Astrocyte of the hippocampus (primary cell): ENCODE measurements around the gene HEXB.
"Not testable (repeated sequence)": the region's sequence is repeated elsewhere in the genome, so short reads cannot be mapped to it uniquely, and the experiment has no call there.

ENCODE experiments used
- DNase-seq: peaks from one replicate; pipeline ENCODE4 v3.0.0; 2011; ENCODE audit warnings: low read depth, low spot score

Gene HEXB

GRCh38 chr5:74738406-74738805 lies 53.4 kb downstream of the HEXB start:
- DNase-seq, result no peak

GRCh38 chr5:74748742-74749141 lies 63.7 kb downstream of the HEXB start:
- not testable (repeated sequence) for DNase-seq

- DNase-seq, result no peak
Observed at GRCh38 chr5:74761241-74761640, 76.2 kb downstream of the HEXB start.

- DNase-seq, result peak; percentile 72
Observed at GRCh38 chr5:74762599-74762998, 77.6 kb downstream of the HEXB start.

- DNase-seq, result no peak
Observed at GRCh38 chr5:74763504-74763903, 78.5 kb downstream of the HEXB start.

GRCh38 chr5:74765201-74765600 lies 80.2 kb downstream of the HEXB start:
- peak; percentile 25 for DNase-seq

GRCh38 chr5:74765929-74766328 lies 80.9 kb downstream of the HEXB start:
- no peak for DNase-seq

GRCh38 chr5:74766418-74766848 lies 81.4 kb downstream of the HEXB start:
- peak; percentile 67 for DNase-seq

GRCh38 chr5:74766849-74767578 lies 82.0 kb downstream of the HEXB start, which contains the start of the genes GFM2 and NSA2:
GFM2 (minus strand) TSS chr5:74767117; CDS start chr5:74763742, 3,375 bp downstream.
NSA2 (plus strand) TSS chr5:74767249; CDS start chr5:74767361, 112 bp downstream.
- DNase-seq, result peak; percentile 97

GRCh38 chr5:74767579-74767913 lies 82.5 kb downstream of the HEXB start:
- DNase-seq, result peak; percentile 53
